GM18505 (cell line): Measurements from ENCODE around the gene SLC1A1.

Experiments used
- ATAC-seq: cut with Tn5 transposase; IDR thresholded peaks from one replicate; pipeline ENCODE4 v1.9.1; 2021; ENCODE audit not compliant: unreplicated experiment
- POLR2A ChIP-seq: IDR thresholded peaks from 4 replicates; pipeline ENCODE4 v1.6.1; 2011; ENCODE audit warnings: borderline replicate concordance; ENCODE audit not compliant: insufficient read depth, insufficient read length; ENCODE audit errors: extremely low read depth

Gene SLC1A1

GRCh38 chr9:4615251-4615650, 125.0 kb downstream of the SLC1A1 start:
- no peak for TF ChIP-seq POLR2A

GRCh38 chr9:4615778-4616177, 125.5 kb downstream of the SLC1A1 start:
- ATAC-seq, result no peak
- no peak for TF ChIP-seq POLR2A

More at GRCh38 chr9:4615251-4615650, 125.0 kb downstream of the SLC1A1 start:
- no peak for ATAC-seq

DNA sequence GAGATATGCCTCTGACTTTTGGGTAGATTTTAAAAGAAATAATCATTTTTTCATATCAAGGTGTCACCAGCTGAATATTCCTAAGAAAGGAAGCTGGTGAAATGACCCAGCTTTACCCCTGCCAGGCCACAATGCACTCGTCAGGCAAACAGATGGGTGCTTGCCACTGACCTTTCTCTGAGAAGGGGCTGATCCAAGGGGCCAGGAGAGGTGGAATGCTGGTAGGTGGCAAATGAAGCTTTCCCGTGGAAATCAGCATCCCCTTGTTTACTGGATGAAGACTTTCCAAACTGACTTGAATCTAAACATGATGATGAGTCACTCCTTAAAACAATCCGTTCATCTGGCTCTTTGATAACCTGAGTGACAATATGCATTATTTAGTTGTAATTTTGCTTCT, 127.5 kb downstream of the SLC1A1 start:
- no peak for ATAC-seq
- TF ChIP-seq POLR2A, result no peak

GRCh38 chr9:4618700-4619099, 128.4 kb downstream of the SLC1A1 start:
- ATAC-seq, result no peak
- TF ChIP-seq POLR2A, result no peak

- TF ChIP-seq POLR2A, result no peak
- no peak for ATAC-seq
These were observed 129.9 kb downstream of the SLC1A1 start for GRCh38 chr9:4620057-4620765.

DNA sequence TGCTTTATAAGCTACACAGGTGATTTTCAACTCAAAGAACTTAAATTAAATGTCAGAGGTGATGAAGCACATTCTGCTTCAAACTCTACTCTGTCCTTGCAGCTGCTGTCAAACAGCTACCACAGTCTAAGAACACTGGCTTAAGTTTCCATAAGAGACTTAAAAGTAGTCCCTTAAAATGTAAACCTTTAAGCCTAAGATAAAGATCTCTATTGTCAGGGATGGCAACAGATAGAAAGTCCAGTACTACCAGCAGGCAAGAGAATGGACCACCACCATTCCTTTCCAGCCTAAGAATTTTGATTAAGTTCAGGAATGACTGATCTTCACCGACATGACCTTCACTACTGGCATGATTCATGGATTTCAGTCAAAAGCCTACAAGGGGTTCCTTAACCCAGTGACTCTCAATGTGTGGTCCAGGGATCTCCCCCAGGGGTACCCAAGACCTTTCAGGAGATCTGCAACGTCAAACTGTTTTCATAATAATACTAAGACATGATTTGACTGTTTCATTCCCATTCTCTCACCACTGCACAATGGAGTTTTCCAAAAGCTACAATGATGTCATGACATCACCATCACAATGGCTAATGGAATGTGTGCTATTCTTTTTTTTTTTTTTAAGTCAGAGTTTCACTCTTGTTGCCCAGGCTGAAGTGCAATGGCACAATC, 130.8 kb downstream of the SLC1A1 start:
- TF ChIP-seq POLR2A, result no peak
- no peak for ATAC-seq

- TF ChIP-seq POLR2A, result no peak
- ATAC-seq, result no peak
These were observed 131.7 kb downstream of the SLC1A1 start for GRCh38 chr9:4622016-4622415.

GRCh38 chr9:4630836-4631235, 140.6 kb downstream of the SLC1A1 start:
- no peak for TF ChIP-seq POLR2A
- no peak for ATAC-seq
